Activated CD4-positive, alpha-beta T cell treated with anti-CD3 and anti-CD28 coated beads for 24 hours (primary cell): ENCODE measurements around the gene MRNIP.
A peak's percentile ranks its signal among the peaks of the same experiment; 100 is the strongest.

Source experiments
- DNase-seq, 2 donors: peaks; one replicate each; pipeline ENCODE4 v3.0.0-alpha.2; 2020; ENCODE audit warnings: low read depth in 2 of 2

MRNIP gene

DNA sequence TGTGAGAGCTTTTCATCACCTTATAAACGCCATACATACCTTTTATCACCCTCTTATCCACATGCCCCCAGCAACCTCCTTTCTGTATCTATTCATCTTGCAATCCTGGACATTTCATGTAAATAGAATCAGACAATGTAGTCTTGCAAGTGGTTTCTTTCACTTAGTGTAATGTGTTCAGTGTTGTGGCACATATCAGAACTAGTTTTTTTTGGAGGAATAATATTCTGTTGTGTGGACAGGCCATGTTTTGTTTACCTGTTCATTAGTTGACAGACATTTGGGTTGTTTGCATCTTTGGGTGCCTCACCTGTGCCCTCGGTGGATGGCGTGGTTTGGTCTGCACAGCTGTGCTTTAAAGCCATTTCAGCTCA is 36.6 kb downstream of the MRNIP start:
- DNase-seq = no peak

DNA sequence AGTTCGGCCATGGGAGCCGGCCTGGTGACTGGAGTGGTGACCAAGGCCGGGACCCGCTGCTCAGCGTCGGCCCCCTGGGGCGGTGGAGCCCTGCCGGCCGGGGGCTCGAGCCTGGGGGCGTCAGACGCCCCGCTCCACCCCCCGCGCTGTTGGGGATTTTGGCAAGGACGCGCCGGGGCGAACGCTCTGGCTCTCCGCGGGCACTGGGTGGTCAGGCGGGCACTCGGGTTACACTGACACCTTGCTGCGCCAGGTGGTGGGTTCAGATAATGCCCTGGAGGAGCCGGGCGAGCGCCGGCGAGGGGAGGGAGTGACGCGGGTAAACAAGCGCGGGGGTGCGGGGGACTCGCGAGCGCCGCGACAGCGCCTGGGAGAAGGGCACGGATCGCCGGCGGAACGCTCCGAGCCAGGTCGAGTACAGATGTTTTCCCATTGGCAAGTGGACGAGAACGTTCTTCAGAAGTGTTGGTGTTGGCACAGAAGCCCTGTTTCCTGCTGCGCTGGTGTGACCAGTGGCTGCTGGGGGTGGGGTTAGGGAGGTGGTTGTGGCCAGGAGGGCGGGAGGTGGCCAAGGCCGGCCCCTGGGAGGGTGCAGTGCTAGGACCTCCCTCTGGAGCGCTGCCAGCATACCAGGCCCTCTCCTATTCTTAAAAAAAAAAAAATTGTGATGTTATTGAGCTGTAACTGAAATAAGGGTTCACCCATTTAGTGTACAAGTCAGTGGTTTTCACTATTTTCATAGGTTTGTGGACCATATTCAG is 37.1 kb downstream of the MRNIP start:
- DNase-seq = peak; percentile 74 to 78

DNA sequence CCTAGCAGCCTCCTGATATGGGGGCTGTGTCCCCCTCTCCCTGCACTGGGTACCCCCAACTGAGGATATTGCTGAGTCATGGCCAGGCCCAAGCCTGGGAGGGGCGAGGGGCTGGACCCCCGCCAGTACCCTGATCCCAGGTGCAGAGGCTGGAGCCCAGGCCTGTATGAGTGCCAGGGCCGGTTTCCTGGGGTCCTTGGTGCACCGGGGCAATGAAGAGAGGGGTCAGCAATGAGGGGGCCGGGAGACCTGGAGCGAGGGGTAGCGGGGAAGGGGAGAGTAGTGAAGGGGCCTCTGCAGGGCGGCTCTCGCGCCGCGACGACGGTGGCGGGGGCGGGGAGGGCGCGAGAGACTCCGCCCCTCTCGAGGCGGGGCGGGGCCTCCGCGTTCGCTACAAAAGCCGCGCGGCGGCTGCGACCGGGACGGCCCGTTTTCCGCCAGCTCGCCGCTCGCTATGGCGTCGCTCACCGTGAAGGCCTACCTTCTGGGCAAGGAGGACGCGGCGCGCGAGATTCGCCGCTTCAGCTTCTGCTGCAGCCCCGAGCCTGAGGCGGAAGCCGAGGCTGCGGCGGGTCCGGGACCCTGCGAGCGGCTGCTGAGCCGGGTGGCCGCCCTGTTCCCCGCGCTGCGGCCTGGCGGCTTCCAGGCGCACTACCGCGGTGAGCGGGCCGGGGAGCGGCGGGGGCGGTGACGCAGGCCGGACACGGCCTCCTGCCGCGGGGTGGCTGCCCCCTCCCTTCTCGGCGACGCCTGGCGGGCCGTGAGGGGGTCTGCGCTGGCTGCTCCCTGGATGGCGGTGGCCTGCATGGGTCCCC is 37.9 kb downstream of the MRNIP start, which contains the start of gene SQSTM1:
Gene SQSTM1 (plus strand): TSS at position 423 of the 815 bp plus-strand sequence. CDS start 32 bp downstream, at position 455.
- DNase-seq = peak; percentile 65 to 69

DNA sequence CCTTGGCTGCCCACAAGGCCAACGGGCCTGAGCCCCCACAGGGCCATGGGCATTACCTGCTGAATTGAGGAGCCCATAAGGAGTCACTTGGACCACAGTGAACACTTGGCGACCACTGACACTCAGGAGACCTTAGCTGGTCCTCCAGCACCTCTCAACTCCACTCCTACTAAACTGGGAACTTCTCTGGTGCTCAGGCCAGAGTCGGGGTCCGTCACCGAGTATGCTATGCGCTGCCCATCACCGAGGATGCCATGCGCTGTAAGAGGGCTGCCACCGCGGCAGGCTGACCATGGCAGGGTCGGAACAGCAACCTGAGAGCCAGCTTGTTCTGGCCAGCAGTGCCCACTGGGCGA is 38.5 kb downstream of the MRNIP start:
- DNase-seq = no peak

DNA sequence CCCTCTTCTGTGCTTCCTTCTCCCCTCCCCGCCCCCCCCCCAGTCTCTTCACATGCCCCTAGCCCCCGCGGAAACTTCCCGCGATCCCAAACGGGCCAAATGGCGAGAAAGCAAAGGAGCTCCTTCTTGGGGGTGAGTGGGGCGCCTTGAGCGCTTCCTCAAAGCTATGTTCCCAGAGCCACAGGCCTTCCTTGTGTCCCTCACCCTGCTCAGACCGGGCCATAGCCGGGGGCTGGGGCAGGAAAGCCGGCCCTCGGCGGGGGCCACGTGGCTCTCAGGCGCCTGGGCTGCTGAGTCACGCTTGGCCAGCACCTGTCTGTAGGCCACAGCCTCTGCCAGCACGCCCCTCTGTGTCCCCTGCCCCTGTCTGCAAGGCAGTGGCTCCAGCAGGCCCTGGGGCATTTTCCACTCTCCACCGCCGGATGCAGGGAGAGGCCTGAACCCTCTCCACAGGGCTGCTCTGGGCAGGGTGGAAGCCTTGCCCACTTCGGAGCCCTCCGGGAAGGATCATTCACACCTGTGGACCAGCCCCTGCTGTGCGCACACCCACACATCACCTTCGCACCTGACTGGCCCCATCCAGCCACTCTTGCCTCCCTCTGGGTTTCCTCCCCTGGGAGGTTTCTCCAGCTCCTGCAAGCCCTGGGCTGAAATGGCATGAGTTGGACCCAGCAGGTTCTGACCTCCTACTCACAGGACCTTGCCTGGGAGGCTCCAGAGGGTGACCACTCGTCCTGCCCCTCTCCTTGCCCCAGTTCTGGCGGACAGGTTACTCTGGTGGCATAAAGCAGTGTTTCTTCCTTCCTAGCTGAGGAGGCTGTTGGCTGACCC is 39.1 kb downstream of the MRNIP start:
- DNase-seq = no peak

DNA sequence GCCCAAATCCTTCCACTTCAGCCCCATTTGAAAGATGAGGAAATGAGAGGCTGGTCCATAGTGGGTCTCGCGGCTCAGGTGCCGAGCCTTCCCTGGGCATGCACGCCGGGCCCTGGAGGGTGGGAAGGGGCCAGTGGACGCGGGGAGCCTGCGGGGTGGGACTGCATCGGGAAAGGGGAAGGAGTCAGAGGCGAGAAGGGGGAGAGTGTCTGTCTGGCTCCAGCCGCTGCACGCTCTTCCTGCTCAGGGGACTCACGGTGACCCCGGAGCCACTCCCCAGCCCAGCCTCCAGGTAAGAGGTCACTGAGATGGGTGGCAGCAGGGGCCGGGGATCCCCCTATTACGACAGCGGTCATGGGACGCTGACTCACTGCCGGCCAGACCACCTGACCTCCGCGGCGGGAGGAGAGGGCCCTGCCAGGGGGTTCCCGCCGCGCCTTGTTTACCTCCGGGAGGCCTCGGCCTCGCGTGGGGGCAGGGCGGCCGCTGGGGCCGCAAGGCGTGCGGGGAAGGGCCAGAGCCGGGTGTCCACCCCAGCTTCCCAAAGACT is 39.8 kb downstream of the MRNIP start:
- DNase-seq = peak in 1 of 2 donors; percentile 66

DNA sequence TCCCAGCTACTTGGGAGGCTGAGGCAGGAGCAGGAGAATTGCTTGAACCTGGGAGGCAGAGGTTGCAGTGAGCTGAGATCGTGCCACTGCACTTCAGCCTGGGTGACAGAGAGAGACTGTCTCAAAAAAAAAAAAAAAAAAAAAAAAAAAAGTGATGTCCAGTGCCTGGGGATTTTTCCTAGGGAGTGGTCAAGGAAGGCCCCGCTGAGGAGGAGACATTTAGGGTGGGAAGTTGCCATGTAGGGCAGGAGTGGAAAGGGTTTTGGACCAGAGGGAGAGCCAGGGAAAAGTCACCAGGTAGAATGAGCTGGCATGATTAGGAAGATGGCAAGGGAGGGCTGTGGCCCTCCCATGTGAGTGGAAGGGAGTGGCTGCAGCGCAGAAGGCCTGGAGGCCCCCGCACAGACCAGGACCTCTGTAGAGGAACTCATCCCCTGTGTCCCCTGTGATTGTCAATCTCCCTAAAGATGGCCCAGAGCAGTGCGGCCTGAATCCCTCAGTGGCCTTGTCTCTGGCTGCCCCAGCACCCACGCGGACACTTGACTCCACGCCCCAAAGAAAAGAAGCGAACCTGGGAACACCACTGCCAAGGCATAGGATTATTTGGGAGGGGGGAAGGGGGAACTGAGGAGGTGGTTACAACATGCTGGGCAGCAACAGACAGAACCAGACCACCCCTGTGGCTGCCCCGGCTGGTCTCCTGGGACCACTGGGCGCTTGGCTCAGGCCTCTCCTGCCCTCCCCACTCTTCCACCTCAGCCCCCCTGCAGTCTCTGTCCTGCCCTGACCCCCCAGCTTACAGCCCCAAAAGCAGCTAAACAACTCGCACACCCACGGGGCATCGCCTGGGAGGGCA is 40.5 kb downstream of the MRNIP start:
- no peak for DNase-seq

DNA sequence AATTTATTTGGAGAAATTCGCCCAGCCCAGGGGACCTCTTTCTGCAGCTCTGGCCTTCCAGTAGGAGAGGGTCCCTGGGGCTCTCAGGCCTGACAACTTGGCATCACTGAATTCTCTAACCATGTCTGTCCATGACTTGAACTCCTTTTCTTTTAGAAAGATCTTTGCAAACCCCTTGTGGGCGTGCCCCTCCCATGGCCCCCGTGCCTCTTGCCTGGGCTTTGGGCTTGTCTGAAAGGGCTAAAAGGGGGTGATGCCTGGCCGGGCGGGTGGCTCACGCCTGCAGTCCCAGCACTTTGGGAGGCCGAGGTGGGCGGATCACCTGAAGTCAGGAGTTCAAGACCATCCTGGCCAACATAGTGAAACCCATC is 41.2 kb downstream of the MRNIP start:
- no peak for DNase-seq

DNA sequence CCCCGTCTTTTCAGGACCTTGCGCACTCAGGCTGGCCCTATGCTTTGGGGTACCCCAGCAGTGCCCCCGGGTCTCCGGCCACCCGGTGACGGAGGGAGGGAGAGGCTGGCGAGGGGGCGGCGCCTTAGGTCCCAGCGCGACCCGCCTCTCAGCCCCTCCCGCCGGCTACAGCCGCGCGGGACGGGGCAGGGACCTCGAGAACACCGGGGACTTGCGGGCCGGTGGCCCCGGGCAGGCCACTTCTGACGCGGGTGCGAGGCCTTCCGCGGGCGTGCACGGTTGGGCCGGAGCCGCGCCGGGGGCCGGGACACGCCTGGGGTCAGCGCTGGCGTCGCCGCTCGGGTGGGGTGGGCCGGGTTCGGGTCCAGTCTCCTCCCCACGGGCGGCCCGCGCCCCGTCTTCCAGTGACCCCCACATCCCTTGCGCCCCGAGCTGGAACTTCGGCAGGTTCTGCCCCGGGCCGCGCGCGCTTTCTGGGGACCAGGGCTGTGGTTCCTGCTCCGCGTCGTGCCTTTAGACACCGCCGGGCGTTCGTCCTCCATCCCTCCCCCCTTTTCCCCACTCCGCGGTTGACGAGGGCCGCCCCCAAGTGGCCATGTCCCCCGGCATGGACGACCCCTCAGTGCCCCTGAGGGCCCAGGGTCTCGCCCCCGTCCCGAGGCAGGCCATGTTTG is 41.7 kb downstream of the MRNIP start:
- no peak for DNase-seq

DNA sequence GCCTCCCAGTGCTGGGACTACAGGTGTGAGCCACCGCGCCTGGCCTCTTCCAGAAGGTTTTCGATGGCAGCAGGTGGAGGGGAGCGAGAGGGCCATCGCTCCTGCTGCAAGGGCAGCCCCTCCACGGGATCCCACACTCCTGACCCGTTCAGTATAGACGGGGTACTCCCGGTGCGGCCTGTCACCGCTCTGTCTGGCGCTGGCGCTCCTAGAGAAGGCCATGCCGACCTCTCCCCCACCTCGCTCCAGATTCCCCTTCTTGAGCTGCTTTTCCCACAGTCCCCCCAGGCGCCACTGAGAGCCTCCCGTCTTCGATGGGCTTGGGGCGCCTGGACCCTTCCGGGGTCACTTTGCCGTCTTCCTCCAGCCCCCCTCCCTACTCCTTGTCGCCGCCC is 42.2 kb downstream of the MRNIP start:
- no peak for DNase-seq

DNA sequence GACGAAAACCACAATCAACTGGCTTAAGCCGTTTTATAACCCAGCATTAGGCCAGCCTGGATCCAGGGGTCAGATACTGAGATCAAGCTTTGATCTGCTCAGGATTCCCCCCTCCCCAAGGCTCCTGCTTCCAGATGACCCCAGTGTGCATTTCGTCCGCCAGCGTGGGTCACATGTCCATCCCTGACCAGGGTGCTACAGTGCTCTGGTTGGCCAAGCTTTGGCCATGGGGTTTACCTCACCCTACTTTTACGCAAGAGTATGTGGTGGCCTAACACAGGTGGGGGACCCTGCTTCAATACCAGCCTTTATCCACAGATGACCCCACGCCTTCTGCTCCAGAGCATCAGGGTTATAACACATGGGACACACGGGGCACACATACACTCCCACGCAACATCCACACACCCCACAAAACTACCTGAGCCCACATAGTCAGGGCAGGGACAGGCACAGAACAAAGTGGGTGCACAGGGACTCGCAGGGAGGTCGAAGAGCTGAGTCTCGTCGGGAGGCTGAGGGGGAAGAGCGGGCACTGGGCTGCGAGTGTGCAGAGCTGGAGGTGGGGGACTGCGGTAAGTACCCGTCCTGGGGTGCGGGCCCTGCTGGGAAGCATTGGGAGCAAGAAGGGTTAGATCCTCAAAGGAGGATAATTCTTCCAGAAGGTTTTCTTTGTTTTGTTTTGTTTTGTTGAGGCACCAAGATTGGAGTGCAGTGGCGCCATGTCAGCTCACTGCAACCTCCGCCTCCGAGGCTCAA is 42.9 kb downstream of the MRNIP start:
- no peak for DNase-seq

DNA sequence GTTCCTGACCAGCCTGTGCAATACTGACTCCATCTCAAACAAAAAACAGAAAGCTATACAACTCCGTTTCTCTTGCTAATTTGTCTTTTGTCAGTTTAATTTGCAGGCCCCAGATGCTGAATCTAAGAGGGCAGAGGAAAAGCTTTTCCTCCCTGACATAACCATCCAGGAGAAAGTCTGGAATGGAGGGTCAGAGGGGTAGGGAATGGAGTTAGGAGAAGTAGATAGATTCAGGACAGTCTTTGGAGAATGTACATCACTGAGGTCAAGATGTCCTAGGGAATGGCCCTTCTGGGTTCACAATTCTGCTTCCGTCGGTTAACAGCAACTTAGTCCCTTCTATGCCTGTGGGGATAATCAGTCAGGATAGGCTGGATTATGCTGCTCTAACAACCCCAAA is 44.5 kb downstream of the MRNIP start:
- no peak for DNase-seq

DNA sequence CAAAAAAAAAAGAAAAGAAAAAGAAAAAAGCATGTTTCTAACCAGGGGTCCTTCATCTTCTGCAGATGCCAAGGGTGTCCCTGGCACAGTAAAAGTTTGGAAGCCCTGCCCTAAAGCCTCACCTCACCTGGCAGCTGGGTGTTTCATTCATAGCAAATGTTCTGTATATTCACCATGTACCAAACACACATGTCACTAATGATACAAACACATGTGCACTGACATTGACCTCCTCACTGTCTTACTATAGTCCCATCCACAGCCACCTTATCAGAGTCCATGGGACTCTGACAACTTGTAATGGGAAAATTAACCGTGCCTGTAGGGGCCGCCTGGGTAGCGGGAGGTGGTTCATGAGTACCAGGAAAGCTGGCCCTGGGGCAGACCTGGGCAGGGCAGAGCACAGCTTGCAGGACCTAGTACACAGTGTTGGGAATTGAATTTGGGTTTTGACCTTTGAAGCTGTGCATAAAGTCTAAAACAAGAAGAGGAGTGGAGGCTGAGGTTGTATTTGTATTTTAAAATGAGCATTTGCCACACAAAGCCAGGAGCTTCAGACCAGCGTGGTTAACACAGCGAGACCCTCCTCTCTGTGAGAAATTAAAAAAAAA is 45.5 kb downstream of the MRNIP start:
- no peak for DNase-seq

DNA sequence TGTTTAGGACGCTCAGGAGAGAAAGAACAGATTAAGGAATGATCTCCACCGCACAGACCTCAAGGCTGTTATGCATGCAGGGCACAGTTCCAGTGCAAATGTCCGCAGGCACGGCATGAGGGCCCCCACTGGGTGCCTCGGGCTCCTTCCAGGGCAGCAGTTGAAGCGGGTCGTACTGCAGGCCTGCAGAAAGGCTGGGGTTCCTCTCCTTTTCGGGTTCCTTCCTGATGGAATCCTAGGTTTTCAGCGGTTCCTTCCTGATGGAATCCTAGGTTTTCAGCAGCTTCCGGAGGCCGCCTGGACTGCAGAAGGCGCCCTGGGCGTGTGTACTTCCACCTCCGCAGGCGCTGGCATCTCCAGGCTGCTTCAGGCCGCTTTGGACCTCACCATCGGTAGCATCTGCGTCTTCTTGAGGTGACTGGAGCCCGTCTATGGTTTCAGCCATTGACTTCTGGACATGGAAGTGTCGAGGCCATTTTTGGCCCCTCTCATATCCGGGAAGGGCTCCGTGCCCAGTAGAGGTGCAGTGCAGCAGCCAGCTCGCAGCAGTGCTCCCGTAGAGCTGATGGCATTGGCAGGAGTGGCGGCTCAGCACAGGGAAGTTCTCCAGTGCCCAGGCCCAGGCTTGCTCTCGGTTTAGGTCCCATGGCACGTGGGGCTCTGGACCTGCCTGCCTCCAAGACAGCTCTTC is 46.3 kb downstream of the MRNIP start:
- DNase-seq = no peak

DNA sequence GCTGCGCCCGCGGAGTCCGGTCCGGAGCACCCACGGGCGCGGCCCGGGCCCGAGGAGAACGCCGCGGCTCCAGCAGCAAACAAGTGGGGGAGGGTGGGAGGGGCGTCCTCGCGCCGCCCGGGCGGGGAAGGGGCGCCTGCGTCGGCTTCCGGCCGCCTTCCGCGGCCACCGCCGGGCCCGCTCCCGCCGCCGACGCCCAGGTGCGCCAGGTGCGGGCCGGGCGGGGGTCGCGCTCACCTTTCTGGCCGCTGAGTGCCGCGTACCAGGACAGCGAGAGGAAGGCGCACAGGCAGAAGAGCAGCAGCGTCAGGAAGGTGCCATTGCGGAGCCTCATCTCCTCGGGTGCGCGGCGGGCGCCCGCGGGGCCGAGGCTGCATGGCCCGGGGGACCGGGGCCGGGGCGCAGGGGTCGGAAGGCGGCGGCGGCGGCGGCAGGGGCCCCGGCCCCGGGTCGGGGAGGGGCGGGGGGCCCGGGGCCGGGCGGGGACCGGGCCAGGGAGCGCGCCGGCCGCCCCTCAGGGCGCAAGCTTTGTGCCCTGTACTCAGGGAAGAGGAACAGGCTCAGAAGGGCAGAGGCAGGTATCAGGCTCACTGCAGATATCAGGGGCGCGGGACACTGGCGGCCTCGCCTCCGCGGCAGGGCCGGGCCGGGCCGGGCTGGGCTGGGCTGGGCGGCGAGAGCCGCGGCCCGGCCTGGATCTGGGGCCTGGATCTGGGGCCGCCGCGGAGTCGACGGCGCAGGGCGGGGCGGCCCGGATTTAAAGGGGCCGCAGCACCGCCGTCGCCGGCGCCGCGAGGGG is 52.2 kb downstream of the MRNIP start, which contains the start of gene MGAT4B:
Gene MGAT4B (minus strand): TSS at position 617 of the 799 bp plus-strand sequence. CDS start 283 bp downstream, at position 334.
- DNase-seq = peak in 1 of 2 donors; percentile 50

DNA sequence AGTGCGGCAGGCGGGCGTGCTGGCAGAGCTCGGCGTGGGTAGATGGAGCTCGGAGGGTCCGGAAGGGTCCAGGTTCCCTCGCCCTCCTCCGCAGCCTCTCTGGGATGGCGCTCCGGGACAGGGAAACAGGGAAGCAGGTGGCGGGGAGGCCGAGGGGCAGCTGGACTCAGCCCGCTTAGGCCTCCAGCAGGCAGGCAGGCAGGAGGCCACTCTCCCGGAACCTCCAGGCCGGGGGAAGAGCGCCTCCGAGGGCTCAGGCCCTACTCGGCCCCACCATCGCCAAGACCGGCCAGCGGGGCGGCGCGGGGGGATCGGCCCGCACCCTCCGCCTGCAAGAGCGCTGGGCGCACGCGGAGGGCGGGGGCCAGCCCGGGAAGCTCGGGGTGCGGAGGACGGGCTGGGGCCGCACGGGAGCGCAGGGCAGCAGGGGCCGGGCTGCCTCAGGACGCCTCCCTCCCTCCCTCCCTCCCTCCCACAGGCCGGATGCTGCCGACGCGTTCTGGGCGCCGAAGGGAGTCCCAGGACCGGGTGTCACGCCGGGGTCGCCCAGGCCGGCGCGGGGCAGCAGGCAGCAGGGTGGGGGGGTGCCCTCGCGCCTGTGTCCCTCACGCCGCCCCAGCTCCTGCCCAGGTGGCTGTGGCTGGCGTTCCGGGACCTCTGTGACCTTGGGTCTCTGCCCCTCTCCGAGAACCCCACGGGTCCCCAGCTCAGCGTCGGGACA is 52.9 kb downstream of the MRNIP start:
- DNase-seq = no peak

DNA sequence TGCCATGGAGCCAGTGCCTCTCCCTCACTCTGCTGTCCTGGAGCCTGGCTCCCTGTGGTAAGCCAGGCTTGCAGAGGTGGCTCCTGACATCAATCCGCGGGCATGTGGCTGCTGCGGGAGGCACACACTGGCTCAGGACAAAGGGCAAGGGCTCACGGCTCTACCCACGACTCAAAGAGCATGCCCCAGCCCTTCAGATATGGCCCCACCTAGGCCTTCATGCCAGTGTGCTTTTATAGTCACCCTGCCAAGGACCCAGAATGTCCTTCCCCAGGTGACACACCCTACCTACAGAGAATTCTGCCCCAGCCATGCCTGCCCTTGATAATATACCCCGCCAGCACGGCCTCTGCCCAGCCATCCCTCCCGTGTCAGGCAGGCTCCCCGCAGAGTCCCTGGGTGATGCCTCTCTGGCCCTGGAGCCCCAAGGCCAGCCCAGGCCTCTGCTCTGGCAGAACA is 53.5 kb downstream of the MRNIP start:
- DNase-seq = no peak
